Subcutaneous adipose tissue (tissue), 4 donors: ENCODE measurements around the gene NHLRC2. TPM values are rescaled to one million over a fixed set of nuclear protein-coding genes. Genes with fewer than 3 reads are reported as not detected.

Source experiments
- CTCF ChIP-seq: fragments of 450-650 bp; IDR thresholded peaks from one replicate; pipeline ENCODE4 v1.5.1; 2016; ENCODE audit warnings: low read depth, mild to moderate bottlenecking, control low read depth, antibody characterized with exemption, moderate library complexity
- total RNA-seq, 4 donors: library from RNA; depleted of rRNA; stranded (reverse); fragments of >200 nt; gene quantifications; one replicate each; pipeline ENCODE4 v1.1.0, GENCODE V29; 2016

Gene NHLRC2
- total RNA-seq, 4 donors from 2014 or later, result 25.0 to 68.6 (median 45.6) TPM

- TF ChIP-seq CTCF, result no peak
These were observed 76.1 kb downstream of the NHLRC2 start for GRCh38 chr10:113930482-113931057.

- TF ChIP-seq CTCF, result no peak
These were observed 78.4 kb downstream of the NHLRC2 start for GRCh38 chr10:113932854-113933253.

GRCh38 chr10:113933894-113934532 is 79.6 kb downstream of the NHLRC2 start:
- TF ChIP-seq CTCF, result no peak

- TF ChIP-seq CTCF, result no peak
These were observed 82.8 kb downstream of the NHLRC2 start for GRCh38 chr10:113937258-113937657.

GRCh38 chr10:113937756-113938155 is 83.3 kb downstream of the NHLRC2 start:
- TF ChIP-seq CTCF, result no peak

GRCh38 chr10:113939212-113939860 is 84.9 kb downstream of the NHLRC2 start:
- no peak for TF ChIP-seq CTCF

GRCh38 chr10:113941140-113941539 is 86.7 kb downstream of the NHLRC2 start:
- TF ChIP-seq CTCF, result no peak
